Activated T-cell treated with anti-CD3 and anti-CD28 coated beads for 48 hours (primary cell): Measurements from ENCODE around the gene LTBP1.
"Not testable (repeated sequence)": the region's sequence is repeated elsewhere in the genome, so short reads cannot be mapped to it uniquely, and the experiment has no call there.

Experiments used
- DNase-seq: peaks from one replicate; pipeline ENCODE4 v3.0.0-alpha.2; 2020; ENCODE audit warnings: low read depth

LTBP1 gene

GRCh38 chr2:33222309-33222708, 275.6 kb downstream of the LTBP1 start:
- DNase-seq = no peak

- DNase-seq = no peak
Observed at GRCh38 chr2:33223856-33224255, 277.1 kb downstream of the LTBP1 start.

GRCh38 chr2:33225350-33225749, 278.6 kb downstream of the LTBP1 start:
- no peak for DNase-seq

GRCh38 chr2:33226546-33226945, 279.8 kb downstream of the LTBP1 start:
- DNase-seq = no peak

- no peak for DNase-seq
Observed at GRCh38 chr2:33229646-33230045, 282.9 kb downstream of the LTBP1 start.

- DNase-seq = no peak
Observed at GRCh38 chr2:33230195-33230594, 283.4 kb downstream of the LTBP1 start.

GRCh38 chr2:33230842-33231241, 284.1 kb downstream of the LTBP1 start:
- DNase-seq = no peak

- not testable (repeated sequence) for DNase-seq
Observed at GRCh38 chr2:33235559-33235958, 288.8 kb downstream of the LTBP1 start.

GRCh38 chr2:33236482-33237385, 290.0 kb downstream of the LTBP1 start:
- no peak for DNase-seq

GRCh38 chr2:33238111-33238510, 291.4 kb downstream of the LTBP1 start:
- DNase-seq = no peak

- no peak for DNase-seq
Observed at GRCh38 chr2:33240178-33240577, 293.4 kb downstream of the LTBP1 start.

GRCh38 chr2:33241072-33241471, 294.3 kb downstream of the LTBP1 start:
- no peak for DNase-seq

GRCh38 chr2:33241581-33241980, 294.8 kb downstream of the LTBP1 start:
- no peak for DNase-seq

GRCh38 chr2:33242845-33243244, 296.1 kb downstream of the LTBP1 start:
- DNase-seq = no peak

GRCh38 chr2:33246432-33246831, 299.7 kb downstream of the LTBP1 start:
- no peak for DNase-seq

- DNase-seq = no peak
Observed at GRCh38 chr2:33247365-33247764, 300.6 kb downstream of the LTBP1 start.

GRCh38 chr2:33250417-33251029, 303.8 kb downstream of the LTBP1 start:
- DNase-seq = no peak

GRCh38 chr2:33256162-33256755, 309.5 kb downstream of the LTBP1 start:
- no peak for DNase-seq

- DNase-seq = no peak
Observed at GRCh38 chr2:33258387-33258786, 311.6 kb downstream of the LTBP1 start.

GRCh38 chr2:33262097-33262496, 315.3 kb downstream of the LTBP1 start:
- no peak for DNase-seq

GRCh38 chr2:33264766-33265165, 318.0 kb downstream of the LTBP1 start:
- DNase-seq = no peak

GRCh38 chr2:33265584-33266338, 319.0 kb downstream of the LTBP1 start:
- no peak for DNase-seq
